Measurements from ENCODE around the gene ACKR2. TPM values are rescaled to one million over a fixed set of nuclear protein-coding genes. Genes with fewer than 3 reads are reported as not detected.

The ACKR2 gene
- total and polyA plus RNA-seq, 2 experiments from 2014 or later: 0.35 TPM; not detected in 1

- H4K20me1 ChIP-seq (replicated peaks; ENCODE audit: insufficient read depth): no peaks in the 10 kb centered on the region
- H3K27ac ChIP-seq (ENCODE audit: low read depth): no peak overlapping the region
- DNase-seq (ENCODE audit: low spot score): no peak
- Mint-ChIP-seq H3K4me3 (no peak overlapping the region; the same call in 2 of the 3 replicates), H3K27ac (no peak overlapping the region; the same call in 1 of the 2 replicates), H3K4me1 (peaks cover 15% of the 10 kb centered on the region), H3K27me3 (ENCODE audit: insufficient read depth, low read depth, poor library complexity) (peaks cover 11% of the 10 kb centered on the region), H3K36me3 (ENCODE audit: low read depth) (no peaks in the 10 kb centered on the region), H3K9me3 (no peaks in the 10 kb centered on the region)
- no peak overlapping the region for H3K4me2 ChIP-seq
- TF ChIP-seq CTCF (conservative IDR thresholded peaks at IDR 0.05; ENCODE audit: low read depth in 2 of 2): no peak
- peak overlapping the region; percentile 28 for H2AFZ ChIP-seq
- H3K27me3 ChIP-seq (ENCODE audit: insufficient read depth): no peaks in the 10 kb centered on the region
- no peaks in the 10 kb centered on the region; the same call in 1 of the 2 replicates for H3K4me1 ChIP-seq (ENCODE audit: insufficient read depth)
- no peak overlapping the region for H3K4me3 ChIP-seq
- H3F3A ChIP-seq (replicated peaks; ENCODE audit: low read depth): no peaks in the 10 kb centered on the region
- ATAC-seq: no peak
- no peaks in the 10 kb centered on the region for H3K79me2 ChIP-seq (replicated peaks; ENCODE audit: insufficient read depth)
- peaks cover 4% of the 10 kb centered on the region; the same call in 1 of the 2 replicates for H3K9me2 ChIP-seq (ENCODE audit: insufficient read depth)
- H3K36me3 ChIP-seq (ENCODE audit: insufficient read depth): no peaks in the 10 kb centered on the region
Measured at GRCh38 chr3:42843713-42844411, 34.6 kb downstream of the ACKR2 start.

- Histone ChIP-seq H3K4me1 (ENCODE audit: insufficient read depth) (no peaks in the 10 kb centered on the region; the same call in 1 of the 2 replicates), H3K27ac (ENCODE audit: low read depth) (no peak overlapping the region), H3K9me2 (ENCODE audit: insufficient read depth) (peaks cover 4% of the 10 kb centered on the region; the same call in 1 of the 2 replicates), H3K4me2 (no peak overlapping the region), H3K4me3 (no peak overlapping the region), H3K79me2 (replicated peaks; ENCODE audit: insufficient read depth) (no peaks in the 10 kb centered on the region), H3F3A (replicated peaks; ENCODE audit: low read depth) (no peaks in the 10 kb centered on the region), H3K36me3 (ENCODE audit: insufficient read depth) (no peaks in the 10 kb centered on the region), H4K20me1 (replicated peaks; ENCODE audit: insufficient read depth) (no peaks in the 10 kb centered on the region), H3K27me3 (ENCODE audit: insufficient read depth) (no peaks in the 10 kb centered on the region), H2AFZ (0 out of 2 replicates have a peak overlapping the region, but pooled peaks have one; percentile 28)
- ATAC-seq (peak; percentile 52), DNase-seq (ENCODE audit: low spot score) (peak; percentile 15)
- Mint-ChIP-seq H3K4me3 (no peak overlapping the region), H3K9me3 (no peaks in the 10 kb centered on the region), H3K4me1 (peaks cover 15% of the 10 kb centered on the region), H3K36me3 (ENCODE audit: low read depth) (no peaks in the 10 kb centered on the region), H3K27ac (no peak overlapping the region; the same call in 1 of the 2 replicates), H3K27me3 (ENCODE audit: insufficient read depth, low read depth, poor library complexity) (peaks cover 11% of the 10 kb centered on the region)
- TF ChIP-seq ZNF331 (CRISPR knock-in tag; IDR thresholded peaks at IDR 0.05; ENCODE audit: low read depth) (no peak), JUNB (IDR thresholded peaks at IDR 0.05; ENCODE audit: unreplicated experiment) (no peak), REST (IDR thresholded peaks at IDR 0.05; ENCODE audit: unreplicated experiment) (no peak), ZNF114 (CRISPR knock-in tag; IDR thresholded peaks at IDR 0.05) (no peak), ETS1 (IDR thresholded peaks at IDR 0.05) (no peak), EZH2phosphoT487 (IDR thresholded peaks at IDR 0.05; ENCODE audit: unreplicated experiment) (no peak), CREB1 (CRISPR knock-in tag; IDR thresholded peaks at IDR 0.05; ENCODE audit: low read depth) (no peak)
Measured at GRCh38 chr3:42844412-42844713, 35.1 kb downstream of the ACKR2 start.

Data from GM23338 (cell line).